SKM-1 (cell line): ENCODE results near the gene ADA.
A peak's percentile ranks its signal among the peaks of the same experiment; 100 is the strongest.
"Not testable (repeated sequence)": the region's sequence is repeated elsewhere in the genome, so short reads cannot be mapped to it uniquely, and the experiment has no call there.

ENCODE experiments used
- DNase-seq: peaks from one replicate; lab custom pipeline; 2025; ENCODE audit not compliant: unreplicated experiment; lab: John Stamatoyannopoulos, UW

Gene ADA

DNA sequence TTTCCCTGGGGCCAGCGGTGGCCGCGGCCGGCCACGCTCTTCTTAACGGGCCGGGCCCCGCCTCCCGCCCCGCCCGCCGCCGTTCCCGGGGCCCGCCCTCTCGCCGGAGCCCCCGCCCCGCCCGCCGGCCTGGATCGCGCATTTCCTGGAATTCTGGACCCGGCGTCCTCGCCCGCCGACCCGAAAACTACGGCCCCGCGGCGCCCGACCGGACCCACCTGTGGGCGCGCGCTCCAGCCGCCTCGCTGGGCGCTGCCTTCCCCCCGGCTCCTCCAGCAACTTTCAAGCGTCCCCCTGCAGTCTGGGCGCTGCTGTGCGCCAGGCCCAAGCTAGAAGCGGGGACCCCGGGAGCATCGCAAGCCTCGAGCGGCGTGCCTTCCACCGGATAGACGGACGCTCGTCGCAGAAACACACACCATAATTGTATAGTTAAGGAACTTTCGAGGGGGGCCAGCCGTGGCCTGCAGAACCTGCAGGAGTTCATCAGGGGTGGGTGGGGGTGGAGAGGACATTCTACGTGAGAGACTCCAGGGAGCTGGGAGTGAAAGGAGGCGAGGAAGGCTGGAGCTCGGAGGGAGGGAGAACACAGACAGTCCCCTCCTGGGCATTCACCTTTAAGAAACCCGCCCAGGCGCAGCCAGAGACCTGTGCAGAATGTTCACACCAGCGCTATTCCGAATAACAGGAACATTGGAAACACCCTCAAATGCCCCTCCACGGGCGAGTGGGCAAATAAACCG is at the start of gene ADA:
Gene ADA (minus strand): TSS at position 16 of the 740 bp plus-strand sequence. CDS start 92 bp downstream, outside the sequence.
- no peak for DNase-seq

DNA sequence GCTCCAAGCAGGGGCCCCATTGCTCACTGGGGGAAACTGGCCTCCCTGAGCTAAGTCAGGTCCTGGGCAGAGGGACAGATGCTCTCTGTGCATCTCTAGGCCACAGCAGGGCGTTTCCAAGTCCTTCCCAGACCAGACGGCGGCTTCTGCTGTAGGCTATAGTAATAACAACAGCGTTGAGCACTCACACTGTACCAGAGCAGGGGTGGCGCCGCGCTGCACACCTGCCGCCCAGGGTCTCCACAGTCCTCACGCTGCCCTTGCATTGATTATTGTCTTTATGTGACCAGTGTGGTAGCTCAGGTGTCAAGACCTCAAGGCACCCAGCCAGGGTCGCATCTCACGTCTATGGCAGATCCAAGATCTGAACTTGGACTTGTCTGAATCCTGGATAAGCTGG is 48.8 kb upstream of the ADA start:
- no peak for DNase-seq

DNA sequence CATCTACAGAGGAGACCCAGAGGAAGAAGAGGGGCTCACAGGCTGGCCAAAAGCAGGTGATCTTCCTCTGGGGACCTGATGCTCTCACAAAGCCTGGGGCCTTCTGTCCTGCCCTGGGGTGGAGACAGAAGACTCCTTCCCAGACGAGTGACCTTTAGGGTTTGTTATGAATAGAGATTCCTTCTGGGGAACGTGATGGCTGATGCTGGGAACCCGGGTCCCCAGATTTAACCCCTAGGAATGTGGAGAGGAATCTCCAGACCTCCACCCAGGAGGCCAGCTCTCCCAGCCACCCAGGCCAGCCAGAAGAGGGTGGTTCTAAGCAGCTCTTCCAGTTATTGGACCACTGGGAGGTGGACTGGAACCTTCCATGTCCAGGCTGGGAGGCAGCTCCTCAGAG is 46.9 kb upstream of the ADA start:
- no peak for DNase-seq

DNA sequence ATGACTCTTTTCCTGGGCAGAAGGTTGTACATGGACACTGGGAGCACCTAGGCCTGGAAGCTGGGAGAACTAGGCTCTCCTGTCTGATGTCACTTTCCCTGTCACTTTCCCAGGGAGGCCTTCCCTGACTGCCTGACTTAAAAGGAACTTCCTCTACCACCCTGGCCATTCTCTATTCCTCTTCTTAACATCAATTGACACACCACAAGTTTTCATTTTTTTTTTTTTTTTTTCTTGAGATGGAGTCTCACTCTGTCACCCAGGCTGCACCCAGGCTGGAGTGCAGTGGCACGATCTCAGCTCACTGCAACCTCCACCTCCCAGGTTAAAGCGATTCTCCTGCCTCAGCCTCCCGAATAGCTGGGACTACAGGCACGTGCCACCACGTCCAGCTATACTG is 45.5 kb upstream of the ADA start:
- not testable (repeated sequence) for DNase-seq

DNA sequence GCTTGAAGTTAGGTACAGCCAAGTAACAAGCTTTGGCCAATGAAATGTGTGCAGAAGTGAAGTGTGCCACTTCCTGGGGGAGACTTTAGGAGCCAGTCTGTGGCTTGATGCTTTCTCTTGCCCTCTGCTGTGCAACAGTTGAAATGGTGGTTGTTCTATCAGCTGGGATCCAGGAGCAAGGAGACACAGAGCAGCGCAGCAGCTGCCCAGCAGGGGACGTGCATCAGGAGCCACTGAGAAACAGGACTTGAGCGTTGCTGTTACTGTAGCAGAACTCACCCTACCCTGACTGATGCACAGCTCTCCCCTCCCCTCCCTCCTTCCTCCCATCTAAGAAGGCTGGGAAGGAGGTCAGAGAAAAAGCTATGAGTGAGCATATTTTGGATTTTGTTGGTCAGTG is 44.8 kb upstream of the ADA start:
- DNase-seq = no peak

DNA sequence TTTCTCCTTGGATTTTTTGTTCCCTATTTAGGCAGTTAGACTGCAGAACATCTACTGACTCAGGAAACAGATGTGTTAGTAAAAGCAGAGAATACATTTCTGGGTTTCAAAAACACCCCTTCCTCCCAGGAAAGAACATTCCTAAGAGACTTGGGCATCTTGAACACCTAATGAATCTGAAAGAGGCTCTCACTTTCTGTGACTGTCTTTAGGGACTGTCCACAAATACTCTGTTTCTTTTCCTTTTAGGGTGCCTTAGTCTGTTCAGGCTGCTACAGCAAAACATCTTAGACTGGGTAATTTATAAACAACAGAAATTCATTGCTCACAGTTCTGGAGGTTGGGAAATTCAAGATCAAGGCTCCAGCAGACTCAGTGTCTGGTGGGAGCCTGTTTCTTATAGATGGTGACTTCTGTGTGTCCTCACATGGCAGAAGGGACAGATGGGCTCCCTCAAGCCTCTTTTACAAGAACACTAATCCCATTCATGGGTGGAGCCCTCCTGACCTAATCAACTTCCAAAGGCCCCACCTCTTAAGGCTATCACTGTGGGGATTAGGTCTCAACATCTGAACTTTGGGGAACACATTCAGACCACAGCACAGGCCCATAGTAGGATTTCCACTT is 44.3 kb upstream of the ADA start:
- no peak for DNase-seq

DNA sequence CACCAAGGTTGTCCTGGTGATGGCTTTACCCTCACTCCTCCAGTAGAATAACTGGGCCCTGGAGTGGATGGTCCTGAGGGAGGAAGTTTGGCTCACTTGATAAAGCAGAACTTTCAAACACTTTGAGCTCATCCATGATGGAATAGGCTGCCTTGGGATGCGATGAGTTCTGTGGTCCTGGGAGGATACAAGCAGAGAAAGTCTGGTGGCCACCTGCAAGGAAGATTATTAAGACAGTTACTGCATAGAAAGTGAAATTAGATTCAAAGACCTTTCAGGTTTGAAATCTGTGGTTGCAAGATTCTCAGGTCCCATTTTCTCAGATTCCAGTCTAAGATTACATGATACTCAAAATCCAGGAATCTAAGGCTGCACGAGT is 43.8 kb upstream of the ADA start:
- DNase-seq = no peak

DNA sequence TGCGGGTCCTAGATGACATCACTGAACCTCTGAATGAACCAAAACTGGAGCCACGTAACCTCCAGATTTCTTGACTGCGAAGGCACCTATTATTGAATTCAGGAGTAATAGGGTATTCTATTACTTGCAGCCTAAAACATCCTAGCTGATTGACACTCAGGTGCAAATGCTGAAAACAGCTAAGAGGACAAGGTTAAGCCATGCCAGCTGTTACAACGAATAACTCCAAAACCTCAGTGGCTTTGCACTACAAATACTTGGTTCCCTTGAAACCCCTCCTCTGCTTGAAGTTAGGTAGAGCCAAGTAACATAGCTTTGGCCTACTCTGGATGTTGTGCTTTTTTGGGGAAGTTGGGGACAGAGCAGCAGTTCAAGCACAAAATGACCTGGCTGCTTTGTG is 42.7 kb upstream of the ADA start:
- DNase-seq = no peak

DNA sequence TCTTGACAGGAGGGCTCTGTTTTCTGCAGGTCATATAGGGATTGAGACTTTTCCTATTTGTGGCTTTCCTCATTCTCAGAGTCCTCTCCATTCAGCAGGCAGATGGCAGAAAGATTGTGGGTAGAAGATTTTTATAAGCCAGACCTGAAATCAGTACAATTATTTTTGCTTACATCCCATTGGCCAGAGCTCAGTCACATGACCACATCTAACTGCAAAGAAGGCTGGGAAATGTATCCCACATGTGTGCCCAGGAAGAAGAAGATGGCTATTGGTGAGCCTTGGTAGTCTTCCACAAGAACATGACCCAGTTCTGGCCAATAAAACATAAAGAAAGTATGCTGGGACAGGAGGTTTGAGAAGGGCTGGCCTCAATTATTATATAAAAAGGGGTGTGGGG is 42.1 kb upstream of the ADA start:
- DNase-seq = no peak

DNA sequence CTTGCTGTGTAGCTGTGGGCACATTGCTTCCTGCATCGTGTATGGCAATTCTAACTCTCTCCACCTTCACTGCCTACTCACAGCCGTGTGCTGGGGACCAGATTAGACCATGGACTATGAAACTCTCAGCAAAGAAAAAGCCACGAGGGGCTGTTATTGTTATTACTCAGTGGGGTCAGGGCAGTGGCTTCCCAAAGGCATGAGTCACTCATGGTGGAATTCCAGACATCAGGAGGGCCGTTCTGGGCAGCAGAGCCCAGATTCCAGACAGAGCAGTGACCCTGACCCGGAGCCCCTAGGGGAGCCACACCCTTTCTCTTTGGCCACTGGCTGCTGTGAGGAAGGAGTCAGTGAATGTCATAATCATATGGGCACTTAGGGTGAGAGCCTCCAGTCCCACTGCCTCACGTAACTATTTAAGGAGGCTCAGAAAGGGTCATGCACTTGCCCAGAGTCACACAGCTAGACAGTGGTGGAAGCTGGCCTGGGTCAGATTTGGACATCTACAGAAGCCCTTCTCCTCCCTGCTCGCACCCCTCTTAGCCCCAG is 41.5 kb upstream of the ADA start:
- no peak for DNase-seq

DNA sequence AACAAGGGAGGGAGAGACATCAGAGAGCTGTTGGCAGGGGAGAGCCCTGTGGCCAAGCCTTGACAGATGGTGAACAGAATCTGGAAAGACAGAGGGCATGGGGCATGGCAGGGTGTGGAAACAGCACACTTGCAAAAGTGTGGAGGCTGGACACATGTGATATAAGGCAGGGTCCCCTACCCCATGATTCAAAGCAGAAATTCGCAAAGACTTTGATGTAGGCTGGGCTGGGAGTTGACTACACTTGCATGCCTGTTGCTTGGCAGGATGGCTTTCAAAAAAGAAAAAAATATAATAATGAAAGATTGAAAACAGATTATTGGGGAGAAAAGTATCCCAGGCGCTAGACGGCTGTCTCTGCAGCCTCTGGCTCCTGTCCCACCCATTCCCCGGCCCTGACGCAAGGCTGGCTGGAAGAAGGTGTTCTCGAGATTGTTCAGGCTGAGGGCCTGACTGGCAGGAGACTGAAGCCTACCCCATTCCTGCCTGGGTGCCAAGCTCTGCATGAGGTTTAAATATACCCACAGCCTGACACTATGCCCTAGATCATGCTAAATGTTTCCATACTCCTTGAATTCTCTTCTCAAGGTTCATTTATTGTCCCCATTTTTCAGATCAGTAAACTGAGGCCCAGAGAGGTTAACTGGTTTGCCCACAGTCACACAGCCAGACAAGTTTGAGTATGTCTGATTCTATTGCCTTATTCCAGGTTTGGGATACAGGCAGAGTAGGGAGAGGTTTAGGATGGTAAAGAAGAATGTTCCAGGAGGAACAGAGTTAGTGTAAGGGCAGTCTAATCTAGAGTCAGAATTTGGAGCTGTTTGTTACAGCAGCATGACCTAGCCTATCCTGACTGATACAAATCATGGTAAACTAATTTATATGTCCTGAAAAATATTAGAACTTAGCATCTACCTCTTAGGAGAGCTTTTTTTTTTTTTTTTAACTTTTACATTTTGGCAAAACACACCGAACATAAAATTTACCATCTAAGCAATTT is 40.2 kb upstream of the ADA start:
- no peak for DNase-seq

DNA sequence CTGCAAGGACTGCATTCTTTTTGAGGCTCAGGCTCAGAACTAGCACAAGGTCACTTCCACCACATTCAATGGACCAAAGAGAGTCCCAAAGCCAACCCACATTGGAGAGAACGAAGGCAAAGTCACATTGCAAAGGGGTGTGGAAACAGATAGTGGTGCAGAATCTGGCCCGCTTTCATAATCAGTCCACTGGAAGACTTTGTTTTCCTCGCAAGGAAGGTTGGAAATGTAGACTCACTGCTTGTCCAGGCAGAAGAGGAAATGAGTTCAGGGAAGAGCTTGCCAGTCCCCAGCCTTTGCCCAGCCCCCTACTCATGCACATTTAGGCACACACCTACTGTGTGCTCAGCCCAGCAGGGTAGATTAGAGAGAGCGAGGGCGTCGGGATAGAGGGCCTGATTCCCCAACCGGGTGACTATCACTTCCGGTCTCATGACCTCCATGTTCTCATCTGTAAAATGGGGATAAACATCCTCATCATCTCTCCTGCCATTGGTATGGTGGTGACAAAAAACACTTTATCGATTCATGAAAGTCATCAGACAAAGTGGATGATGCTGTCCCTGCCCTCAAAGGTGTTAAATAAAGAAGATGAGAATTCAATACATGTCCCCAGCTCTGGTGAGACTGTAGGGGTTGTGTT is 39.4 kb upstream of the ADA start:
- DNase-seq = no peak

DNA sequence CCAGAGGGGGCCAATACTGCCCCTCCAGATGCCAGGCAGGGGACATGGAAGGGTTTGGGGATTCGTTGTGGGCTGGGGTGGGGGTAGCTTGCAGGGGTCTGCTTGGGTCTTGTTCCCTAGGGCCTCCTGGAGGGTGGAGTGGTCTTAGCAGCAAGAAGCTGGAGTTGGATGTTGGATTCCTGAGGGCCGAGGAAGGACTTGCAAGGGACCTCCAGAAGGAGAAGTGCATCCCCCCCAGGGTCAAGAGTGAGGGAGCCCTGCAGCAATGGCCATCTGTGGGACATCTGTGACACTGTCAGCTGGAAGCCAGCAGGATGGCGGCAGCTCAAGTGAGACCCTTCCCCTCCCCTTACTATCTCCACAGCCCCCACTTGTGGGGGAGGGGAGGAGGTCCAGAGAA is 38.3 kb upstream of the ADA start:
- no peak for DNase-seq

DNA sequence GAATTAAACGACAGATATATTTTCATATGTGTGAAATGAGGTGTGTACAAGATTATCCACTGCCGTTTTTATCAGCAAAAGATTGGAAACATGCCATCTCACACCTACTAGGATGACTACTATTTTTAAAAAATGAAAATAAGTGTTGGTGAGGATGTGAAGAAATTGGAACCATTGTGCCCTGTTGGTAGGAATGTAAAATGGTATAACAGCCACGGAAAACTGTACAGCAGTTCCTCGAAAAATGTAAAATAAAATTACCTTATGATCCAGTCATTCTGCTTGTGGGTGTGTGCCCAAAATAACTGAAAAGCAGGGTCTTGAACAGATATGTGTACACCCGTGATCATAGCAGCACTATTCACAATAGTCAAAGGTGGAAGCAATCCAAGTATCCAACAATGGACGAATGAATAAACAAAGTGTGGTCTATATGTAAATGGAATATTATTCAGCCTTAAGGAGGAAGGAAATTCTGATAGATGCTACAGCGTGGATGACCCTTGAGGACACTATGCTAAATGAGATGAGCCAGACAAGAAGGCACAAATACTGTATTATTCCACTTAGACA is 36.6 kb upstream of the ADA start:
- DNase-seq = no peak

DNA sequence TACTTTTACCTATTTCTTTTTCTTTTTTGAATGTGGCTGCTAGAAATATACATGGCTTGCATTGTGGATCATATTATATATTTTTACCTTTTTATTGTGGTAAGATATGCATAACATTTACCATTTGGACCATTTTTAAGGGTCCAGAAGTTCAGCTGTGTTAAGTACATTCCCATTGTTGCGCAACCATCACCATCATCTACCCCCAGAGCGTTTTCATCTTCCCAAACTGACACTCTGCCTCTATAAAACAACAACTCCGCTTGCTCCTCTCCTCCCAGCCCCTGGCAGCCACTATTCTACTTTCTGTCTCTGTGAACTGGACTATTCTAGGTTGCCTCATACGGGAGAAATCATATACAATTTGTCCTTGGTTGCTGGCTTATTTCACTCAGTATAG is 35.4 kb upstream of the ADA start:
- no peak for DNase-seq

DNA sequence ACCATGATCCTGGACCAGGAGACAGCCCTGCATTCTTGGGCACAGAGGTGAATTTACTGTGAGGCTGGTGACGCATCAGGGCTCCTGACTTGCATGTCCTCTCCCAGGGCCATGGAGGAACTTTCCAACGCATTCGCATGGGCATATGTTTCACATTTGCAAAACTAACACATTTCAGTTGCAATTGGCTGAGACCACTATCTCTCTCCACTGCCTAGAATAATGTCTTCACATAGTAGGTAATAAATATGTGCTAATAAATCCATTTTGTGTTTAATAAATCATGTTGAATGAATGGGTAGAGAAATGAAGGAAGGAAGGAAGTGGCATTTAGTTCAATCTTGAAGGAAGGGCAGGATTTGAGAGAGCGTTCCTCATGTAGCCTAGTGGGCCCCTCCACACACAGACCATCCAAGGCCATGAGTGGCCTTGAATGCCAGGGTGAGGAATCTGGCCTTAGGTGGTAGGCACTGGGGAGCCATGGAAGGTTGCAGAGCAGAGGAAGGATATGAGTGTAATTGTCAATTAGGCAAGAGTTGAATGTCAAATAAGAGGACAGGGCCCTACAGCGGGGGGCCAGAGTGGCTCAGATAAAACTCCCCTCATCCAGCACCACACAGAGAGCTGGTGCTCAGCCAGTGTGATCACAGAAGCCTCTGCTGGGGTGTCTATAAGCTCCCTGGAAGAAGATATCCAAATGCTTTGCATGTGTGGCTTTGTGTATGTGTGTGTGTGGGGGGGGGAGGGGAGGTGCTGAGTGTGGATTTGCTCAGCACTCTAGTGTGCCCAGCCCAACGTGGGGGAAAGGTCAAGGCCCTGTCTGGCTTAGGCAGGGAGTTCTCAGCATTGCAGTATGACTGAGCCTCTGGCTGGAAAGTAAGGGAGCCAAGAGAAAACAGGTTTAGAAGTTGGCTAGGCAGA is 32.8 kb upstream of the ADA start:
- no peak for DNase-seq

DNA sequence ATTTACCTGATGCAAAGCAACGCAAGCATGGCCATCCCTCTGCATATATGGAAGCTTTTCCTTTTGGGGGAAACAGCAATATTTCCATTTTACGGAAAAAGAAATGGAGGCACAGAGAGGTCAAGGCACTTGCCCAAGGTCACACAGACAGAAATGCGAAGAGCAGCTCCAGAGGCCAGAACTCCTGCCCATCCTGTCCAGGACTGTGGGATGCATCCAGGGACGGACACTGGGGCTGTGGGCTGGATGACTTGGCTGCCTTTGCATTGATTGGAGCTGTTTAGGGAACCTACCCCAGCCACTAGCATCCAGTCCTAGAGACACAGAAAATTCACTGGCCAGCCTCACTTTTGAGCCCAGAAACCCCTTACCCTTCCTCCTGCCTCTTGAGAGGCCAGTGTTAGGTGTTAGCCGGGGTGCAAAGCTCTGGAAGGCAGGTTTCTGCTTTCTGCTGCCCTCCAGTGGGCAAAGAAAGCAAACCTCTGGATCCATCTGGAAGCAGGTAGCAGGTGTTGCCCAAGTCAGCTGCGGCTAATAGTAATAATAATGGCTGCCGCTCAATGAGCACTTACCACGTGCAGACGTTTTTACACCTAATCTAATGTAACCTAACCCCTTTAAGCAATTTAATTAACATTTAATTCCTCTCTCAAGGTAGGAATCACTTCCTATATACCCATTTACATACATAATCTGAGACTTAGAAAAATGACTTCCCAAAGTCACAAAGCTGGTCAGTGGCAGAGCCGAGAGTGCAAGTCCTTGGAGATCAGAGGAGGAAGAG is 32.0 kb upstream of the ADA start:
- DNase-seq = peak; percentile 57

DNA sequence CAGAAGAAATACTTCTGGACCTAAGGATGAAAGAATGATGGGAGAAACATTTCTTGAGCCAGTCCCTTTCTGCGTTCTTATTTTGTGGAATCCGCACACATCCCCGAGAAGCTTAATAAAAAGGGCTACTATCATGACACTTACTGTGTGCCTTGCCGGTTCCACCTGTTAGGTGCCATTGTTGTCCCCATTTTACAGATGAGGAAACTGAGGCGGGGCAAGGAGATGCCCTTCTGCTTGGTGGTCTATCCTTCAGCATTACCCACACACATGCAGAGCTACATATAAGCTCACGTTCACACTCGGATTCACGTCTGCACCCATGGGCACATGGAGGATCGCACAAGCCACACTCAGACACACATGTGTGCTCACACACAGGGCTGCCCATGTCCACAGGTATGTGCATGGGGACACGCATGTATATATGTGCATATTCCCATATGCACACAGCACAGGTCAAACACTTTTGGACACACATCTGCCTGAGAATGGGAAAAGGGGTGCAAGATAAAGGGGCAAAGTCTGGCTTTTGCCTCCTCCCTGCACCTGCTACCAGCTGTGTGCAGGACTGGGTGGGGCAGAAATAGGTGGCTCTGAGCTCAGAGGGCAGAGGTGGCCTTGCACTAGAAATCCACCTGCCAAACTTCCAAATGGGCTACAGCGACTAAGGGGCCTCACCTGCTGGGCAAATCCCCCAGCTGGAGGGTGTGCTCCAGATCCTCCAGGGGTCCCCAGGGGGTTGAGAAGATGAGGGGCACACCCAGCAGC is 30.5 kb upstream of the ADA start:
- DNase-seq = no peak
